Measurements from ENCODE around the gene MAN1C1.

The MAN1C1 gene

GRCh38 chr1:25765136-25765922 is 148.7 kb downstream of the MAN1C1 start:
- no peak for DNase-seq (ENCODE audit: low read depth)

GRCh38 chr1:25765923-25766589 is 149.5 kb downstream of the MAN1C1 start:
- no peak for DNase-seq (ENCODE audit: low read depth)

GRCh38 chr1:25766721-25767436 is 150.3 kb downstream of the MAN1C1 start:
- no peak for DNase-seq (ENCODE audit: low read depth)

- no peak for DNase-seq (ENCODE audit: low read depth)
These were observed 150.8 kb downstream of the MAN1C1 start for GRCh38 chr1:25767437-25767770.

- DNase-seq (ENCODE audit: low read depth): no peak
These were observed 152.4 kb downstream of the MAN1C1 start for GRCh38 chr1:25768999-25769398.

- DNase-seq (ENCODE audit: low read depth): no peak
These were observed 153.2 kb downstream of the MAN1C1 start for GRCh38 chr1:25769625-25770383.

GRCh38 chr1:25770541-25771220 is 154.1 kb downstream of the MAN1C1 start:
- peak; percentile 20 for DNase-seq (ENCODE audit: low read depth)

GRCh38 chr1:25771221-25772114 is 154.9 kb downstream of the MAN1C1 start:
- DNase-seq (ENCODE audit: low read depth): no peak

- no peak for DNase-seq (ENCODE audit: low read depth)
These were observed 155.6 kb downstream of the MAN1C1 start for GRCh38 chr1:25772164-25772563.

GRCh38 chr1:25772692-25773245 is 156.2 kb downstream of the MAN1C1 start:
- DNase-seq (ENCODE audit: low read depth): no peak

- no peak for DNase-seq (ENCODE audit: low read depth)
These were observed 157.0 kb downstream of the MAN1C1 start for GRCh38 chr1:25773441-25774125.

GRCh38 chr1:25774206-25774803 is 157.7 kb downstream of the MAN1C1 start:
- no peak for DNase-seq (ENCODE audit: low read depth)

GRCh38 chr1:25774921-25775771 is 158.6 kb downstream of the MAN1C1 start:
- DNase-seq (ENCODE audit: low read depth): peak; percentile 89

GRCh38 chr1:25779388-25779787 is 162.8 kb downstream of the MAN1C1 start:
- no peak for DNase-seq (ENCODE audit: low read depth)

- DNase-seq (ENCODE audit: low read depth): no peak
These were observed 163.3 kb downstream of the MAN1C1 start for GRCh38 chr1:25779894-25780293.

GRCh38 chr1:25780318-25781129 is 163.9 kb downstream of the MAN1C1 start:
- no peak for DNase-seq (ENCODE audit: low read depth)

- no peak for DNase-seq (ENCODE audit: low read depth)
These were observed 164.5 kb downstream of the MAN1C1 start for GRCh38 chr1:25781130-25781433.
